HG02588 (cell line): Measurements from ENCODE around the gene CSNK2B.
A peak's percentile ranks its signal among the peaks of the same experiment; 100 is the strongest.
"Not testable (repeated sequence)": the region's sequence is repeated elsewhere in the genome, so short reads cannot be mapped to it uniquely, and the experiment has no call there.

Experiments
- ATAC-seq: cut with Tn5 transposase; IDR thresholded peaks from one replicate; pipeline ENCODE4 v1.9.1; 2021; ENCODE audit warnings: mild to moderate bottlenecking, moderate library complexity; ENCODE audit not compliant: unreplicated experiment

CSNK2B gene

GRCh38 chr6:31687860-31688693 is 22.2 kb downstream of the CSNK2B start:
- no peak for ATAC-seq

GRCh38 chr6:31689249-31690110 is 23.6 kb downstream of the CSNK2B start:
- ATAC-seq, result no peak

DNA sequence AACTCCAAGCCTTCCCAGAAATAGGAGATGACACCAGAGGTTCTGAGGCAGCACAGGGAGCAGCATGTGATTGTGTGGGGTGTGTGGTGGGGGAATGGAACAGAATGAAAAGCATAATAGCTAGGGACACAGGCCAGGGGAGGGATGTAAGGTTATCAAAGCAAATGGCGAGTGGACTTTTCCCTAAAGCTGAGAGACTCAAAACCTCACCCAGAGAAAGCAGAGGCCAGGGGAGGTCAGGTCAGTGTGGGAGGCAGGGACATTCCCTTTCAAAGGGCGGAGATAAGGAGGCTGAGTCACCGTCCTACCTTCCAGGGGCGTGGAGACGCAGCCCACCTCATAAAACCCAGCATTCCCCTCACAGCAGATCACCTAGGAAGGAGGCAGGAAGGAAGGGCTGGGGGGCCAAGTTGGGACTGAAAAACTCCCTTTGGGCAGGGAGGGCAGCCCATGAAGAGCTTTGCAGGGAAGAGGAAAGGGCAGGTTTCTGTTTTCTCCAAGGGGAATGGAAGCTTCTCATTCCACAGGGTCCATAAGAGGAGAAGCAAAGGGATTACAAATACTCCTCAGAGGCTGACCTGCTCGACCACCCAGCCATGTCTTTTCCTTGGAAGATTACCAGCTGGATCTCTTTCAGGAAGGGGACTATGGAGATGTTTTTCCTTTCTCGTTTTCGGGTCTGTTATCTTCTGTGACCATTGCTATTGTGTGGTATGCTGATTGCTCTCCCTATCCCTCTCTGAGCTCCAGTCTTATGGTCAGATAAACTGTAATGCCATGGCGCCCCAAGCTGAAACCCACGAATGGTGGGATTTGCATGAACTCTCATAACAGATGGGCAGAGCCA is 24.6 kb downstream of the CSNK2B start:
- no peak for ATAC-seq

DNA sequence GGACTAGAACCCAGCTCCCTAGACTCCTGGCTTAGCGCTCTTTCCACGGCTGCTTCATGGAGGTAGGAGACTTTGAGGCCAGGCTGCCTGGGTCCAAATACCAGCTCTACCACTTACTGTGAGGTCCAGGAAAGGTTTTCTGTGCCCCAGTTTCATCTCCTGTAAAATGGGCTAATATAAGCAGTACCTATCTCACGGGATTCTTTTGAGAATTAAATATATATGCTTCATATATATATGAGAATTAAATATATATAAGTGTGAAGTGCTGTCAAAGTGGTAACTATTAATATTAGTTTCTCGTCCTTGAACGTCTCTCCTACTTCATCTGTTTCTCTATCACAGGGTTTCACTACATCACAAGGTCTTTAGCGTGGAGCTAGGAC is 25.2 kb downstream of the CSNK2B start:
- no peak for ATAC-seq

DNA sequence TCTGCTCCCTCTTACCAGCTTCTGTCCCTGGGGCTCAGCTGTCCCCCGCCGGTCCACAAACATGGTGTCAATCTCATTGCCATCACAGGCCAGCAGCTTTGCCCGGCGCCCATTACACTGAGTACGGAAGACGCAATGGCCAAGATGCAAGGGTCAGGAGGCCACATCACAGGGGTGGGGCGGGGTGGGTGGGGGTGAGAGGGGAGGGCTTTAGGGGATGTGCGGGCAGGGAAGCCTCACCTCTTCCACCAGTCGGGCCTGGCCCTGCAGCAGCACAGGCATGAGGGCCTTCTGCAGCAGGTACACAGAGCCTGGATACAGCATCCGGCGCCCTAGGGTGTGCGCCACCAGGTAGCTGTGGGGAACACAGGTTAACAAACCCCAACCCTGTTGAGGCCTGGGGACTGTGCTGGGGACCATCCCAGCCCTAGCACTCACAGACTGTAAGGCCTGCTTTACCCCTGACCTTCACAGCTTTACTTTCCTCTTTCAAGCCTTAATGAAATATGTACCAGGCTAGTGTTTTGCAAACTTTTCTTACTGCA is 25.8 kb downstream of the CSNK2B start:
- ATAC-seq, result no peak

GRCh38 chr6:31692353-31692752 is 26.5 kb downstream of the CSNK2B start:
- no peak for ATAC-seq

DNA sequence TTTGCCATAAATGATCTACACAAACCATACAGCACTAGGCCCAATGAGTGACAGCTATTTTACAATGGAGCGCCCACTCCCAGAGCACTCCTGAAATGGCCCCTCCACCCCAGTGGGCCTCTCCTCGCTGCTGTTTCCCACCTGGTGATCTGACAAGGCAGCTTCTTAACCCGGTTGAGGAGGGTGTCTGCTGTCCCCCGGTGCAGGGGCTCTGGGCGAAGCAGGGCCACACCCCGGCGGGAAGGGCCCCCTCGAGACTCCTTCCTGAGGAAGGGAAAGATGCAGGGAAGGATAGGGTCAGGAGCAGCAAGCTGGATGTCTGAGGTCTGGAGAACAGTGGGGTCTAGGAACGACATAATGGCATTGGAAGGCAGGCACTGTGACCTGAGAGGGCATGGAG is 27.0 kb downstream of the CSNK2B start:
- ATAC-seq, result no peak

DNA sequence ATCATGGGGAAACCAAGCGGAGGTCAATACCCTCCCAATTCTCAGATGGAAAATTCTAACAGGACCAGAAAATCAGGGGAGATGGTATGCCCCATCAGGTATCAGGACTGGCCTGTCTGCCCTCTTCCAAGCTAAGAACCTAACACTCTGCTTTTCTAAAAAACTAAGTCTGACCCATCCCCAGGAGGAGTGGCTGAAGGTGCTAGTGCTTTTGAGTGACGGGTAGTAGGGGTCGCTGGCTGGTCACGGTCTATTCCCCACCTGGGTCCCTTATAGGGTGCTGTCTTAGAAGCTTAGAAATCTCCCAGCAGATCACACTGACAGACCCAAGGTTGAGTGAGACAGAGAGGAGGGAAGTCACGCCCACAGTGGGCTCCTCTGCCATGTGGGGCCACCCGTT is 27.7 kb downstream of the CSNK2B start:
- ATAC-seq, result no peak

DNA sequence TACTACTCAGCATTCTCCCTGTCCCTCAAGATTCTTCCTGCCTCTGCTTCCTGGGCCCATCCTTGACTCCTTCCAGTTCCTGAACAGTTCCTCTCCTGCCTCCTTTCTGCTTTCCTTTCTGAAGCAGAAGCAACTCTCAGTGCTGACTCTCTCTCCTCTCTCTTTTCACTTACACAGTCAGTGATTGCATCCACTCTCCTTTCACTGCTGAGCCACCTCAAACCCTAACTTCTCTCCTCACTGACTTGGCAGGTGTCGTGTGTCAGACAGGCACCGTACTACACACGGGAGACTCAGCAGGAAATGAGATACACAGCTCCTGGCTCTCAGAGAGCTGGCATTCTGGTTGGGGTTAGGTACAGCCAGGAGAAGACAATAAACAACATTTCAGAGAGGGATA is 31.7 kb downstream of the CSNK2B start:
- ATAC-seq, result no peak

DNA sequence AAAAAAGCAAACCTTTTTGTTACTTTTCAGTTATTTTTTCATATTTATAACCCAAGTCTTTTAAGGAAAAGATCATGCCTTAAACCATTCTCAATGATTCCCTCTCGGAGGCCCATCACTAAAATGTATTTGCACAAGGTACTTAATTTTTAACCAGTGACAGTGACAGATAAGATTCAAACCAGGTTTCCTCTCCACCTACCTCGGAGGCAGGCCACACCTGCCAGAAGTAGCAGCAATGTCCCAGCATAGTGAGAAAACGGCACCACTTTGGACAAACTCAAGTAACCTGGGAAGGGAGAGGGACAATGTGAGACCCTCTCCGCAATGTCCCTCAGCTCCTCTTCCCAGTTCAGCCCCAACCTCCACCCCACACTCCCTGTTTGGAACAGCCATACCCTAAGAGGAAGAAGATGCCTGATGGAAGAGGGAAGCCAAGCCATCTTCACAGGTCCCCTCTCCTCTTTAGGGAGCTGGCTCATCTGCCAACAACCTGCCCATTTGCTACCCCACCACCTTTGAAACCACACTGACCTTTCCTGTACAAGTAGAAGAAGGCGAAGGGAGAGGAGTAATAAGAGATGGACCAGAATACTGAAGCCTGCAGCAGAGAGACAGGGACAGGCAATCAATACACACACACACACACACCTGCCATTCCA is 35.0 kb downstream of the CSNK2B start:
- no peak for ATAC-seq

DNA sequence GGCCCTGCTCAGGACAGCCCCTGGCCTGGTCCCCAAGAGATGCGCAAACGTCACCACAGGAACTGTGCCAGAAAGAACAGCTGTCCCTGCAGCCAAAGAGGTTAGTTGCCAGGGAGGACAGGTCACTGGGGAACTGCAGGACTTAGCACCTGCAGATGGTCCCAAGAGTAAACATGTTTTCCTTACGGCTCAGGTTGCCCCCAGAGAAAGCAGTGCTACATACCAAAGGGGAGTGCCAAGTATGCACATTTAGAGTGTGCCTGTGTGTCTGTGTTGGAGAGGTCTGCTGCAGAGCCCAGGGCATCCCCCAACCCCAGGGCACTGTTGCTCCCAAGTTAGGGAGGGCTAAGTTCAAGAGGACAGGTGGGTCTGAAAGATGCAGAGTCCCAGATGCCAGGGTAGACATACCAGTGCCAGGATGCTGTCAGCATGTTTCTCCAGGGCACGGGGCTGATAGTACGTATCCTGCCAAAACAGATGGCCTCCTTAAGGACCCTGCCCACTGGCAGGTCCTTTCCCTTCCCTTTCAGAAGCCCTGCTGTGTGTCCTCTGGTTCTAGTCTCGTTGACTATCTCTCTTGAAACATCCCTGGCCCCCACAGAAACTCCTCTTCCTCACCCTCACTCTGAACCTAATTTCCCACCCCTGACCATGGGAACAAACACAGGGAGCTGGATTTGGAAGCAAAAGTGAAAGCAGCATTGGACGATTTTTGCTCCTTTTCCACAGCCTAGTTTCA is 36.0 kb downstream of the CSNK2B start:
- no peak for ATAC-seq

DNA sequence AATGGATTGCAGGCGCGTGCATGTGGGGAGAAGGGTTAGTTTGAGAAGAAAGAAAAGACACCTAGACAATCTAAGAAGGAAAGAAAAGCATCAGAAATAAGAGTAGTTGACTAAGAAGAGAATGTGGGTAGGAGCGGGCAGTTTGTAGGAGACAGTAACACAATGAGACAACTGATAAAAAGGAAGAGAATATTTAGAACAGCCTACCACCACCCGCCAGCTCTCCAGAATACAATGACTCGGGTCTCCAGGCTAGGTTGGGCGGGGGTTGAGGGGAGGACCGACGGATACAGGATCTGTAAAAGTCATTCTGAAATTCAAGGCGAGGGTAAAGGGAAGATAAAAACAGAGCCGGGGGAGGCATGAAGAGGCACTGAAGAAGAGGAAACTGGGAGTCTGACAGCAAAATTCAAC is 36.5 kb downstream of the CSNK2B start:
- no peak for ATAC-seq

- ATAC-seq, result peak; percentile 89
These were observed 37.2 kb downstream of the CSNK2B start, which contains the start of gene ABHD16A for GRCh38 chr6:31702819-31703716. Gene ABHD16A (minus strand): TSS chr6:31703324. CDS start chr6:31703281, 43 bp downstream.

DNA sequence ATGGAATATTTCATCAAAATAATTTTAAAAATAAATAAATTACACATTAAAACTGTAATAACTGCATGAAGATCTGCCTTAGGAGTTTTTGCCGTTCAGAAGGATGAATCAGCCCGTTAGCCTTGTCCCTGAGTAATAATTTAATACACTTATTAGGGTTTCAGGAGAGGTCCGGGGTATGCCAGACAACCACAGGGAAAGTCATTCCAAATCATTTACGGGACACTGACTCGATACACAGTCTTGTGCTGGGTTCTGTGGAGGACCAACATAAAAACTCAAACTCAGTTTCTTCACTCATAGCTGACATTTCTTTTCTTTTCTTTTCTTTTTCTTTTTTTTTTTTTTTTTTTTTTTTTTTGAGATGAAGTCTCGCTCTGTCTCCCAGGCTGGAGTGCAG is 40.1 kb downstream of the CSNK2B start:
- ATAC-seq, result no peak

GRCh38 chr6:31706599-31706998 is 40.7 kb downstream of the CSNK2B start, which contains the start of gene LY6G6F:
Gene LY6G6F (plus strand): TSS chr6:31706866. CDS start chr6:31706907, 41 bp downstream.
- no peak for ATAC-seq

- ATAC-seq, result no peak
These were observed 41.8 kb downstream of the CSNK2B start for GRCh38 chr6:31707701-31708100.

- ATAC-seq, result no peak
These were observed 42.3 kb downstream of the CSNK2B start for GRCh38 chr6:31708224-31708623.

- ATAC-seq, result not testable (repeated sequence)
These were observed 43.3 kb downstream of the CSNK2B start for GRCh38 chr6:31709157-31709556.
